ENCODE data around the gene DNM1. TPM values are rescaled to one million over a fixed set of nuclear protein-coding genes. Genes with fewer than 3 reads are reported as not detected.

The DNM1 gene
- total RNA-seq, 1 experiment from 2014 or later, result 6.1 TPM

- no peak for DNase-seq (ENCODE audit: low spot score)
- in situ Hi-C loops (cut with HindIII; ENCODE audit: low sequenced_read_pairs), result no loop called here
These were observed 42.4 kb downstream of the DNM1 start for GRCh38 chr9:128245421-128246151.

- no peak for DNase-seq (ENCODE audit: low spot score)
- in situ Hi-C loops (cut with HindIII; ENCODE audit: low sequenced_read_pairs), result no loop called here
These were observed 43.3 kb downstream of the DNM1 start for GRCh38 chr9:128246471-128246870.

- in situ Hi-C loops (cut with HindIII; ENCODE audit: low sequenced_read_pairs), result no loop called here
These were observed 44.1 kb downstream of the DNM1 start for GRCh38 chr9:128247226-128247803.

GRCh38 chr9:128249558-128249907, 46.4 kb downstream of the DNM1 start:
- no peak for DNase-seq (ENCODE audit: low spot score)
- in situ Hi-C loops (cut with HindIII; ENCODE audit: low sequenced_read_pairs), result no loop called here

More at GRCh38 chr9:128247226-128247803, 44.1 kb downstream of the DNM1 start:
- no peak for DNase-seq (ENCODE audit: low spot score)

GRCh38 chr9:128249908-128250838, 47.0 kb downstream of the DNM1 start:
- in situ Hi-C loops (cut with HindIII; ENCODE audit: low sequenced_read_pairs), result no loop called here
- DNase-seq (ENCODE audit: low spot score), result peak; percentile 50

- in situ Hi-C loops (cut with HindIII; ENCODE audit: low sequenced_read_pairs), result no loop called here
- no peak for DNase-seq (ENCODE audit: low spot score)
These were observed 47.9 kb downstream of the DNM1 start for GRCh38 chr9:128250839-128251731.

GRCh38 chr9:128251732-128252100, 48.5 kb downstream of the DNM1 start:
- in situ Hi-C loops (cut with HindIII; ENCODE audit: low sequenced_read_pairs), result no loop called here
- DNase-seq (ENCODE audit: low spot score), result peak; percentile 70

GRCh38 chr9:128252317-128253139, 49.3 kb downstream of the DNM1 start:
- DNase-seq (ENCODE audit: low spot score), result no peak
- in situ Hi-C loops (cut with HindIII; ENCODE audit: low sequenced_read_pairs), result no loop called here

GRCh38 chr9:128253140-128253990, 50.2 kb downstream of the DNM1 start:
- no peak for DNase-seq (ENCODE audit: low spot score)
- in situ Hi-C loops (cut with HindIII; ENCODE audit: low sequenced_read_pairs), result no loop called here

- no peak for DNase-seq (ENCODE audit: low spot score)
- in situ Hi-C loops (cut with HindIII; ENCODE audit: low sequenced_read_pairs), result no loop called here
These were observed 50.8 kb downstream of the DNM1 start for GRCh38 chr9:128253991-128254346.

GRCh38 chr9:128254362-128254761, 51.2 kb downstream of the DNM1 start:
- no peak for DNase-seq (ENCODE audit: low spot score)

GRCh38 chr9:128254855-128255759, 51.9 kb downstream of the DNM1 start:
- DNase-seq (ENCODE audit: low spot score), result peak; percentile 76
- in situ Hi-C loops (cut with HindIII; ENCODE audit: low sequenced_read_pairs), result no loop called here

More at GRCh38 chr9:128254362-128254761, 51.2 kb downstream of the DNM1 start:
- in situ Hi-C loops (cut with HindIII; ENCODE audit: low sequenced_read_pairs), result no loop called here

GRCh38 chr9:128257086-128257825, 54.1 kb downstream of the DNM1 start:
- in situ Hi-C loops (cut with HindIII; ENCODE audit: low sequenced_read_pairs), result no loop called here

GRCh38 chr9:128257907-128258306, 54.7 kb downstream of the DNM1 start:
- no peak for DNase-seq (ENCODE audit: low spot score)

More at GRCh38 chr9:128257086-128257825, 54.1 kb downstream of the DNM1 start:
- DNase-seq (ENCODE audit: low spot score), result peak; percentile 83

GRCh38 chr9:128258326-128258725, 55.1 kb downstream of the DNM1 start:
- no peak for DNase-seq (ENCODE audit: low spot score)
- in situ Hi-C loops (cut with HindIII; ENCODE audit: low sequenced_read_pairs), result no loop called here

More at GRCh38 chr9:128257907-128258306, 54.7 kb downstream of the DNM1 start:
- in situ Hi-C loops (cut with HindIII; ENCODE audit: low sequenced_read_pairs), result no loop called here

- DNase-seq (ENCODE audit: low spot score), result no peak
These were observed 56.0 kb downstream of the DNM1 start for GRCh38 chr9:128259156-128259555.

More at GRCh38 chr9:128259156-128259555, 56.0 kb downstream of the DNM1 start:
- in situ Hi-C loops (cut with HindIII; ENCODE audit: low sequenced_read_pairs), result no loop called here

All from G401 (cell line).